Measurements from ENCODE around the gene CSF1.

- TF ChIP-seq, protein P1, sequence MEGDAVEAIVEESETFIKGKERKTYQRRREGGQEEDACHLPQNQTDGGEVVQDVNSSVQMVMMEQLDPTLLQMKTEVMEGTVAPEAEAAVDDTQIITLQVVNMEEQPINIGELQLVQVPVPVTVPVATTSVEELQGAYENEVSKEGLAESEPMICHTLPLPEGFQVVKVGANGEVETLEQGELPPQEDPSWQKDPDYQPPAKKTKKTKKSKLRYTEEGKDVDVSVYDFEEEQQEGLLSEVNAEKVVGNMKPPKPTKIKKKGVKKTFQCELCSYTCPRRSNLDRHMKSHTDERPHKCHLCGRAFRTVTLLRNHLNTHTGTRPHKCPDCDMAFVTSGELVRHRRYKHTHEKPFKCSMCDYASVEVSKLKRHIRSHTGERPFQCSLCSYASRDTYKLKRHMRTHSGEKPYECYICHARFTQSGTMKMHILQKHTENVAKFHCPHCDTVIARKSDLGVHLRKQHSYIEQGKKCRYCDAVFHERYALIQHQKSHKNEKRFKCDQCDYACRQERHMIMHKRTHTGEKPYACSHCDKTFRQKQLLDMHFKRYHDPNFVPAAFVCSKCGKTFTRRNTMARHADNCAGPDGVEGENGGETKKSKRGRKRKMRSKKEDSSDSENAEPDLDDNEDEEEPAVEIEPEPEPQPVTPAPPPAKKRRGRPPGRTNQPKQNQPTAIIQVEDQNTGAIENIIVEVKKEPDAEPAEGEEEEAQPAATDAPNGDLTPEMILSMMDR (conservative IDR thresholded peaks at IDR 0.05), result no peak
- no peak for TF ChIP-seq ZFX (IDR thresholded peaks at IDR 0.05)
These were observed 35.9 kb downstream of the CSF1 start for GRCh38 chr1:109946511-109946910.
